GM21515 (cell line): ENCODE measurements around the gene CCDC57.
"Not testable (repeated sequence)": the region's sequence is repeated elsewhere in the genome, so short reads cannot be mapped to it uniquely, and the experiment has no call there.

Experiments used
- ATAC-seq: cut with Tn5 transposase; IDR thresholded peaks from one replicate; pipeline ENCODE4 v1.9.1; 2021; ENCODE audit not compliant: unreplicated experiment

CCDC57 gene

DNA sequence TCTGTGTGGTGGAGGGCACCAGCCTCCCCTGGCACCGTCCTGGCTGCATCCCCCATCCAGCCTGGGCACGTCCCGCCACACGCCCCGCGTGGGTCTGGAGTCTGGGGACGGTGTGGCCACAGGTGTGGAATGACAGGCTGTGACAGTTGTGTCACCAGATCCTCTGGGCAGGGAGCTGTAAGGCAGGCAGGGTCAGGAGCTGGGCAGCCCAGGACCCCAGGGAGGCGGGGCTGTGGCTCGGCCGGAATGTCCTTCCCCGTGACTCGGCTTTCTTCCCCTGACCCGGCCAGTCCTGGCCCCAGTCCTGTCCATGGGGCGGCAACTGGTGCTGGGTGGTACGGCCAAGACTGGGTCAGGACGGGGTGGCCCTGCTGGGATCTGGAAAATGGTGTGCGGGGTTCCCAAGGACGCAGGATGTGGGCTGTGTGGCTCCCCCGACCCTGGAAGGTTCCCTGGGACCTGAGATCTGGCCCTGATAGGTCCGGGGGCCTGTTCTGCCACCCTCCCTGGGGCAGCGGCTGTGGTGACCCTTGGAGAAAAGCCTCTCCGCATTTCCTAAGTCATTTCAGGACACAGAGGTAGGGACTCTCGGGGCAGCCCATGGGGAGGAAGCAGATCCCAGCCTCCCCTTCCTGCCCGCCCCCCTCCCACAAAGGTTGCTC is 12.9 kb upstream of the CCDC57 start:
- no peak for ATAC-seq

DNA sequence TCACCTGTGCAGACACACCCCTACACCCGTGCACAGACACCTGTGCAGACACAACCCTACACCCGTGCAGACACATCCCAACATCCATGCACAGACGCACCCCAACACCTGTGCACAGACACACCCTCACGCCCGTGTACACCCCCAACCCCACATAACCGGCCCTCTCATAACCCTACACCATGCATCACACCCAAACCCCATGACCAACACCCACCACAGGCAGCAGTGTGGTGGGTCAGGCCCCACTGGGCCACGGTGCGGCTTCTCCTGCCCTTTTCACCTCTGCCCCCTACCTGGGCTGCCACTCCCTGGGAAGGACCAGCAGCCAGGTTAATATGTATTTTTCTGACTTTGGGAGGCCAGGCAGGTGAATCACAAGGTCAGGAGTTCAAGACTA is 12.0 kb upstream of the CCDC57 start:
- no peak for ATAC-seq

DNA sequence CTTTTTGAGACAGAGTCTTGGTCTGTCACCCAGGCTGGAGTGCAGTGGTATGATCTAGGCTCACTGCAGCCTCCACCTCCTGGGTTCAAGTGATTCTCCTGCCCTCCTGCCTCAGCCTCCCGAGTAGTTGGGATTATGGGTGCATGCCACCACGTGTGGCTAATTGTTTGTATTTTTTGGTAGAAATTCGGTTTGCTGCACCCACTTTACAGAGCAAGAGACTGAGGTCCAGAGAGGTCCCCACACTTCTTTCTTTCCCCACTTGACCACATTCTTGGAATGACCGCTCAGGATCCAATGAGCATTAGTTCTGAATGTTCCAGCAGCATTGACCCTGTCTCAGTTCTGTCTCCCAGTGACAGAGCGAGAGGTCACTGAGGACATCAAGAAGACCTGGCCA is 10.9 kb upstream of the CCDC57 start:
- ATAC-seq = no peak

DNA sequence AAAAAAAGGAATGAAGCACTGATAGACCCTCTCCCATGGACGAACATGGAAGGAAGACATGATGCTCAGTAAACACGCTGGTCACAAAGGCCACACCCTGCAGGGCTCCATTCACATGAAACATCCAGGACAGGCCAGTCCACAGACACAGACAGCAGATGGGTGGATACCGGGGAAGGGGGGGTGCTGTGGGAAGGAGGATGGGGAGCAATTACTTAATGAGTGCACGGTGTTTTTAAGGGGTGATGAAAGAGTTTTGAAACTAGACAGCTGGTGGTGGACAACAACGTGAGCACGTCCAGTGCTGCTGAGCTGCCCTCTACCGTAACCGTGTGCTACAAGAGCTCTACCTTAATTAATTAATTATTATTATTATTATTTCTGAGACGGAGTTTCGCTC is 10.2 kb upstream of the CCDC57 start:
- no peak for ATAC-seq

DNA sequence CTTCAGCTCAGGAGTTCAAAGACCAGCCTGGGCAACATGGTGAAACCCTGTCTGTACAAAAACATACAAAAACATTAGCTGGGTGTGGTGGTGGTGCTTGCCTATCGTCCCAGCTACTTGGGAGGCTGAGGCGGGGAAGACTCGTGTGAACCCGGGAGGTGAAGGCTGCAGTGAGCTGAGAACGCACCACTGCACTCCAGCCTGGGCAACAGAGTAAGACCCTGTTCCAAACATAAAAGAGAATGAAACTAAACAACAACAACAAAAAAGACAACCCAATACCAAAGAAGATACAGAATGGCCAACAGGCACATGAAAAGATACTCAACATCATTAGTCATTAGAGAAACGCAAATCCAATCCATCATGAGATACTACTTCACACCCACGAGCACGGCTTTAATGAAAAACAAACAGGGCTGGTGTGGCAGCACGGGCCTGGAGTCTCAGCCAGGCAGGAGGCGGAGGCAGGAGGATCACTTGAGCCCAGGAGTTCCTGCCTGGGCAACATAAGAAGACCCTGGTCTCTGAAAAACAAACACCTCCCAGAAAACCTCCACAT is 8.8 kb upstream of the CCDC57 start:
- no peak for ATAC-seq

DNA sequence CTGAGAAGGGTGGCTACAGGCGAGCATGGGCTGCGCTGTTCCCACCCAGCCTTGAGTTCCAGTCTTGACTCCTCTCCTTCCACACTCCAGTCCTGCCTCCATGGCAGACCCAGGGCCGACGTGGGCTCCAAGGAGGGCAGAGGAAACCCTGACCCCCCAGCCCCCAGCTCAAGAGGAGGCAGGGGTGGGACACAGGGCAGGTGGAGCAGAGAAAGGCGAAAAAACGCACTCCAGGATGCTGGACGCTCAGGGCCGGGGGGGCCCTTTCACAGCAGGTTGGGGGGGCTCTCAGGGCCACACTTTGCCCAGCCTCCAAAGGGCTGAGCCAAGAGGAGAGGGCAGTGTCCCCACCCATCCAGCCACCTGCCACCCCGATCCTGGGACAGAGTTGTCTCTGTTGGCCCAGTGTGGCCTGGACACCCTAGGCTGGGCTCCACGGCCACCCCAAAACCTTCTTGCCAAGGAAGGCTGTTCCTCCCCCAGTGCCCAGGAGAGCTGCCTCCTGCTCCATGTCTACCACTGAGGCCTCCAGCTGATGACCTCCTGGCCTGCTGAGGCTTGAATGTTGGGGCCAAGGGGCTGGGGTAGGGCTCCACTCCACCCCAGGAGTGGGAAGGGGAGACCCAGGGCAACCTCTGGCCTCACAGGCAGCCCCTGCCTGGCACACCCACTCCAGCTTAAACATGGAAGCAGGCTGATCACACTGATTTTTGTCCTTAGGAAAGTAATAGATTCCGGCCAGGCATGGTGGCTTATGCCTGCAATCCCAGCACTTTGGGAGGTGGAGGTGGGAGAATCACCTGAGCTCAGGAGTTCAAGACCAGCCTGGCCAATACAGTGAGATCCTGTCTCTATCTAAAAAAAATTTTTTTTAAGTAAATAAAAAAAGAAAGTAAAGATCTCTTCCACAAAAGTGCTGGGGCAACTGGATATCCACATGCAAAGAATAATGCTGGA is 7.4 kb upstream of the CCDC57 start:
- ATAC-seq = no peak

DNA sequence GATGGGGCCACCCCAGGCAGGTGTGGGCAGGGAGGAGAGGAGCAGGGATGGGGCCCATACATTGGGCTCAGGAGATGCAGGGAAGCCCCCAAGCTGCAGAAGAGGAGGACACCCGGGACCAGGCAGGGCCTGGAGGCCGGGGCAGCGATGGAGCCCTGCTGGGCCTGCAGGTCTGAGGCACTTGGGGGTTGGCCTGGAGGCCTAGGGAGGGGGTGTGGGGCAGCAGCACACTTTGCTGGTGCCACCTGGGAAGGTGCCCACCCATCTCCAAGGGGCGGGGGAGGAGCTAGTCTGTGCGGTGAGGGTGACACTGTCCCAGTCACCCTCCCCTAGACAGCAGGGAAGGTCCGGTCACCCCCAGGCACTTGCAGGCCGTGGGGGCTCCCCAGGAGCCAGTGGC is 6.4 kb upstream of the CCDC57 start:
- ATAC-seq = no peak

DNA sequence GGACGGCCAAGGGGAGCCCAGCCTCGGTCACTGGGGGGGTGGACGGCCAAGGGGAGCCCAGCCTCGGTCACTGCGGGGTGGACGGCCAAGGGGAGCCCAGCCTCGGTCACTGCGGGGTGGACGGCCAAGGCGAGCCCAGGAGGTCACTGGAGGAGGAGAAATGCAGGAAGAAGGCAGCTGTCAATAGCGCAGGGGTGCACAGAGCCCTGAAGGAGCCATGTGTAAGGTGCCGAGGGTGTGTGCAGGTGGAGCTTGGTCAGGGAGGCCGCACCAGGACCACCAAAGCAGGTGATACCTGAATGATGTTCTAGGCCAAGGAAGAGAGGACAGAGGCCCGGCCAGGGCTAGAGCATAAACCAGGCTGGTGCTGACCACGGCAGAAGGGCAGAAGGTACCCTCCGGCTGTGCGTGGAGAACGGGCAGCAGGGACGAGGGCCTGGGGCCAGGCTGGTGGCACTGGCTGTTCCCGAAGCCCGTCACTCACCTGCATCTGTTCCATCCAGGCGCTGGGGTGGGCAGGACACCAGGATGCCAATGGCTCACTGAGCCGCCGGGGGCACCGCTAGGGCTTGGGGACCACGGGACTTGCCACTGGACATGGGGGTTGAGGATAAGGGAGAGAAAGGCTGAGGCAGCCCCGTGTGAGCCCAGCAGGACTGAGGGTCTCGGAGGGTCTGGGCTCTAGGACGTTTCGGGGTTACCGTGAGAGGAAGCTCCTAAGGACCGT is 5.9 kb upstream of the CCDC57 start:
- ATAC-seq = no peak

DNA sequence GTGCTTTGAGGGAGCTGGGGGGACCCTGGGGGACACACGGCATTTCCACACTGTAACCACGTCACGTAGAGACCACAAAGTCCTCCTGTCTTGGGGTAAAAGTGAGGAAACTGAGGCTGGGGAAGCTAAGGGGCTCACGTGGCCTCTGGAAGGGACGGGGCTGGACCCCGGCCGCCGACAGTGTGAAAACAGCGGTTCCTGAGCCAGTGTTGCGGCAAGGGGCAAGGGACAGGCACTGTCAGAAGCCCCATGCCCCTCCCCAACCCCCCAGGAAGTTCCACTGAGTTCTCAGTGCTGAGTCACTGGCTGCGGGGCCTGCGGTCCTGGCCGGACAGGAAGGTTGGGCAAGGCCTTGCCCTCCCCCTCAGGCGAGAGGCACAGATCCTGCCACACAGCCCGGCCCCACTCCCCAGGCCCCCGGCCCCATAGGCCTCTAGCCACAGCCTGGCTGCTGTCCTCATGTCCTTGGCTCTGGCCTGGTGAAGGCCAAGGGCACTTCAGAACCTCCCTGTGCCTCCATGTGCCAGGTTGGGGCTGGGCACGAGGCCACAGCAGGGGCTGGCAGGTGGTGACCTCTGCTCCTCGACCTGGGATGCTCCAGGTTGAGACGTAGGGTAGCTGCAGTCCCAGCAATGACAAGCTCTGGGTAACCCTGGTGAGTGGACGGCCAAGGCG is 5.0 kb upstream of the CCDC57 start:
- ATAC-seq = no peak

DNA sequence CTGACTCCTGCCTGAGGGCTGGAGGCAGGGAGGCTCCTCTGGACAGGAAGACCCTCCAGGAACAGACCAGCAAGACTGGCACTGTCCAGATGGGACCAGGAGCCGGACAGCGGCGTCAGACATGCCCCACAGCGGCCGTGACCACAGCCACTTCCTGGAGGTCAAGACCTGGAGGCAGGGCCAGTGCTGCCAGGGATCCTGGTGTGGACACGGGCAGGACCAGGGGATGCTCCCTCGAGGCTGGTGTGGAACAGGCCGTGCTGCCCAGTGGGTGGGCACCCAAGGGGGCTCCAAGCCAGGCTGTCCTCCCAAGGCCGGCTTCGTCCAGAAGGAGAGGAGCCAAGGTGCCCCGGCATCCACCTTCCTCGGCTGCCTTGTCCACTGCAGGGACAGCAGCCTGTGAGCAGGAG is 4.5 kb upstream of the CCDC57 start:
- ATAC-seq = no peak

DNA sequence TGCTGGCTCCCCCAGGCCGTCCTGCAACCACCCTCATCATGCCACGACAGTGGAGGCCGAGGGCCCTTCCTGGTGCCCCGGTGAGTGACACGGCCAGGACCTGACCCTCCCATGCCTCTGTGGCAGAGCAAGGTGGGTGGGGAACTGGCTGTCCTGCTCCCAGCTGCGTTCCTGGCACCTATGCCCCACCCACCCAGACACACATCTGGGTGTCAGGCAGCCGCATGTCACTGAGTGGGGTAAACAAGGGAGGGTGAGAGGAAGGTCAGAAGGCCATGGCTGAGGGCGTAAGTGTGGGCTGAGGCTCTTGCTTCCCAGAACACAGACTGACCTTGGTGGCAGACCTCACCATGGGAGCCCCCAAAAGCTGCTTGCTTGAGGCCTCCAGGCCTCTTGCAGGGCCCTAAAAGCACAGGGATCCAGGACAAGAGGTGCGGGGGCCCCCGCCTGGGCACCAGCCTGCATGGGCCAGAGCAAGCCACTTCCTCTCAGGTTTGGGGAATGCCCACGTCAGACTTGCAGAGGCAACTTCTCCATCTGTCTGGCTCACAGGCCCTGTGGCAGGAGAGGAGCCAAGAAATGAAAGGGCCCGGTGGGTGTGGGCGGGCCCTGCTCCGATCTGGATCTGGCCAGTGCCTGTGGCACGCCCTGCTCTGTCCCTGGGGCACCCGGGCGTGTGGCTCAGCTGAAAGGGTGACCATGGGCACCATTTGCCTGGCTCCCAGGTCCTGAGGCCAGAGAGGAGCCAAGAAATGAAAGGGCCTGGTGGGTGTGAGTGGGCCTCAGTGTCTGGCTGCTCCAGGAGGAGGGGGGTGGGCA is 3.9 kb upstream of the CCDC57 start:
- ATAC-seq = no peak

DNA sequence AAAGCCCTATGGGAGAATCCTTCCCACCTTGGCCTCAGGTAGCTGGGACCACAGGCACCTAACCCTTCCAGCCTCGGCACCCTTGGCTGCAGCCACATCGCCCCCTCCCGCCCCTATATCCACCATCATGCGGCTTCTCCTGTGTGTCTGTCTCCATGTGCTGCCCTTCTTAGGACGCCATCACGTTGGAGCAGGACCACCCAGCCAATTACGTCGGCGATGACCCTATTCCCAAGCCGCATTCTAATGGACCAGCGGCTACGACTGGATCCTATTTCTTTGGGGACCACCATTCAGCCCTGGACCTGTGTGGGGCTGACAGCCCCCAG is 3.3 kb upstream of the CCDC57 start:
- no peak for ATAC-seq

DNA sequence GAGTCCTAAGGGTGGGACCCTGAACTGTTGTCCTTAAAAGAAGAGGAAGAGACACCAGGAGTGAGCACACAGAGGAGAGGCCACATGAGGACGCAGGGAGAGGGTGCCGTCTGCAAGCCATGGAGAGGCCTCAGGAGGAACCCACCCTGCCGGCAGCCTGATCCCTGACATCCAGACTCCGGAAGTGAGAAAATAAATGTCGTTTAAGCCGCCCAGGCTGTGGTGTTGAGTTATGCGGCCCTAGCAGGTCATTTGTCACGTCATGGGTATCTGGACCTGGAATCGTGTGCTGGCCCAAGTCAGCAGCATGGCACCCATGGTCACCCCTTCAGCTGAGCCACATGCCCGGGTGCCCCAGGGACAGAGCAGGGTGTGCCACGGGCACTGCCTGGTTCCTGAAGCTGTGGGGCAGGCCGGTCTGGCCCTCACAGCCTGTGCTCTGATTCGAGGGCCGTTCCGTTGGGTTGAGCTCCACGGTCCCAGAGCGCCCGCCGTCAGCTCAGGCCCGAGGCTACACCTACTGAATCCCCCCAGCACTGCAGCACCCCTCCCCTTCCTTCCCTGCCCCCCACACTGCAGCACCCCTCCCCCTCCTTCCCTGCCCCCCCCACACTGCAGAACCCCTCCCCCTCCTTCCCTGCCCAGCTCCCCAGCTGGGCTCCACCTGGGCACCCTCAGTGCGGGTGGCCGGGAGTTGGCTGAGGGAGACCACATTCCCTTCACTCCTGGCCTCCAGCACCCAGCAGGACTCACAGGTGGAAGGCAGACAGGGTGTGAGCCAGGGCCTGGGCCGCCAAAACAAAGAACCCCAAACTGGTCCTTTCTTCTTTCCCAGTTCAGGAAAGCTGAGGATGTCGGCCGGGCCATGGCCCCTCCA is 2.7 kb upstream of the CCDC57 start:
- no peak for ATAC-seq

DNA sequence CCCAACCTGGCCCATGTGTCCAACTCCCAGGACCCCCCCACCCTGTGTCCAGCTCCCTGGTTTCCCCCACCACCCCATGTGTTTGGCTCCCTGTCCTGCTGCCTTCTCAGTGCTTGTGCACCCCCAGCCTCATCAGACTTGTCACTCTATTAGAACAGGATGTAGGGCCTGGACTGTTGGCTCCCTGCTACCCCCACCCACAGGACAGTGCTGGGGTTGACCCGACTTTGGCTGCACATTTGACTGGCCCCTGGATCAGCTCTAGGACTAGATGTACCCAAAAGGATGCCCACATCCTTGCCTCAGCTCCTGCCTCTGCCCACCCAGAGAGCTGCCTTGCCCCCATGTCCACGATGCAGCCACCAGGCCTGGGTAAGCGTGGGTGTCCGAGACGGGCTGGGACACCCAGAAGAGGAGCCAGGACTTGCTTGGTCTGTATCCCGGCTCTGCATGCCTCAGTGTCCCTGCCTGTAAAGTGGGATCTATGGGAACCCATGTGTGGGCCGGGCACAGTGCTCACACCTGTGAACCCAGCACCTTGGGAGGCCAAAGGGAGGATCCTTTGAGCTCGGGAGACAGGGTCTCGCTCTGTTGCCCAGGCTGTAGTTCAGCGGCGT is 1.5 kb upstream of the CCDC57 start:
- no peak for ATAC-seq

DNA sequence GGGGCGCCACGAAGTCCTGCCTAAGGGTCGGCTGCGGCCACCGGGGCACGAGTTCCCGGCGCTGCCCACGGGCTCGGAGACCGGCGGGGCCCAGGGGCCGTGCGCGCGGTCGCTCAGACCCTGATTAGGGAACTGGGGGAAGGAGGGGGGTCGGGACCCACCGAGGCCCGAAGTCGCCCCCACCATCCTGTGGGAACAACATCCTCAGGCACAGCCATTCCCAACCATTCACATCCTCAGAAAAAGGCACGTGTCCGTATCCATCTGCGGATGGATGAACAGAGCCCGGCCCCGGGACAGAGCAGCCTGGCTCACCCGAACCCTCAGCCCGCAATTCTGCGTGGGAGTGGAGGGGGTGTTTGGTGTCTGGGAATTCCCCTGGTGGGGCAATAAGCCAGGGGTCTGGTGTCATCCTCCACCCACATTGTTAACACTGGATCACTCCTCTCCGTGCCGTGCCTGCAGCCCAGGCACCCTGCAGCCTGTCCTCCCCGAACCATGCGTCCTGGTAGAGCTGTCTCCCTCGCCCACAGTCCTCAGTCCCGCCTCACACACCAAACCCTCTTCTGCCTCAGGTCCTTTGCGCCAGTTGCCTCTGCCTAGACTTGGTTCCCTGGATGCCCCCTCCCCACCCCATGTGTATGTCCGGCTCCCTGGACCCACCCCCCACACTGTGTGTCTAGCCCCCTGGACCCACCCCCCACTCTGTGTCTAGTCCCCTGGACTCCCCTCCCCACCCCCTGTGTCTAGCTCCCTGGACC is 789 bp upstream of the CCDC57 start:
- ATAC-seq = peak; percentile 7

DNA sequence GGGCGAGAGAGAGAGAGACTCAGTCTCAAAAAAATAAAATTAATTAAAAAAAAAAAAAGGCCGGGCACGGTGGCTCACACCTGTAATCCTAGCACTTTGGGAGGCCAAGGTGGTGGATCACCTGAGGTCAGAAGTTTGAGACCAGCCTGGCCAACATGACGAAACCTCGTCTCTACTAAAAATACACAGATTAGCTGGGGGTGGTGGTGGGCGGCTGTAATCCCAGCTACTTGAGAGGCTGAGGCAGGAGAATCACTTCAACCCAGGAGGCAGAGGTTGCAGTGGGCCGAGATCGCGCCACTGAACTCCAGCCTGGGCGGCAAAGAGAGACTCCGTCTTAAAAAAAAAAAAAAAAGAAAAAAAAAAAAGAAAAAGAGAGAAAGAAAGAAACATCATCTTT is 2.0 kb downstream of the CCDC57 start:
- ATAC-seq = not testable (repeated sequence)

DNA sequence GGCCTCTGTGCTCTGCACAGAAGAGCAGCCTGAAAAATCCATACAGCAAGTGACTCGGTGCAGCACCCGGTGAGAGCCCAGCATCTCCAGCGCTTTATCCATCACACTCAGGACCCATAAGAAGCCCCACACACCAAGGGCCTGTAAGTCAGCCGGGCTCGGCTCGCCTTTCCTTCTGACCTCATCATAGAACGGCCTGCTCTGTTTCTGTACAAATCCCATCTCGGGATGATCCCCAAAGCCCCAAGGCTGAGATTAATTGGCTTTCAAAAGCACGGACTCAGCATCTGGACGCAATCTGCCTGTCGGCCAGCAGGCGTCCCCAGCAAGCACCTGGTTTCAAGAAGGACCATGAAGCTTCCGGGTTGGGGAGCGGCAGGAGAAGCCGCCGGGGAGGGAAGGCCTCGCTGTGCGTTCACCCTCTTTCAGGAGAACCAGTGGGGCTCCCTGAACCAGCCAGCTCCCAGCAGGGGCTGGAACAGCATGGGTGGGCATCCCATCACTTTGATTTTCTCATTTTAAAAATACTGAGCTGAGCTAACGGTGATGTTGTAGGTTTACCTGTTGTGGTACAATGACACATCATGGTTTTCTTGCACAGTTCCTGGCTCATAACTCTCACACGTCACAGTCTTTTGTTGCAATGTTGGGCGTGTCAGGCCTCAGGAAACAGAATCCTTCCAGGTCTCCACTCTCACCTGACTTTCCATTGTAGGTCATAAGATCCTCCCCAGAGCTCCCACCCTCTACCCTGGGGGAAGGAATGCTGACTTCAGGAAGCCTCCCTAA is 6.7 kb downstream of the CCDC57 start:
- peak; percentile 78 for ATAC-seq
